NCI-H2196 treated with DMSO at 0.1 percent for 48 hours (cell line): ENCODE measurements around the gene TNIK.

Experiments
- DNase-seq: peaks from one replicate; lab custom pipeline; 2025; ENCODE audit not compliant: unreplicated experiment; lab: John Stamatoyannopoulos, UW

TNIK gene

GRCh38 chr3:171176244-171176933 is 283.8 kb downstream of the TNIK start:
- no peak for DNase-seq

GRCh38 chr3:171175741-171176234 is 284.4 kb downstream of the TNIK start:
- DNase-seq: no peak

DNA sequence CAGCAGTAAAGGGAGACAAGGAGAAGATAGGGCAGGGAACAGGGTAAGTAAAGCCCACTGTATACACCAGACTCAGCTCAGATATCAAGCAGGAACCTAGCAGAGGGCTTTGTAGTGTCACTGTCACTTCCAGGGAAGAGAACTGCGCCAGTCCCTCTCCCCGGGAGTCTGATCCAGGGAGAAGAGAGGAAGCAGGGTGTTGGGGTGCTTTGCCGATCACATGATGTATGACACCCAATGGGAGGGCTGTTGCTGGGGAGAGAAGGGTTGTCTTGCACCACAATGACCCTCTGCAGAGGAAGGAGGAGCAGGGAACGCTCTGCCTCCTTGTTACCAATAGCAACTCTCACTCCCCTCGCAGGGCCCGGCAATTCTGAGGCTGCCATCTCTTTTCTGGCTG is 286.5 kb downstream of the TNIK start:
- no peak for DNase-seq

GRCh38 chr3:171172070-171172469 is 288.1 kb downstream of the TNIK start:
- DNase-seq: no peak

GRCh38 chr3:171169866-171170265 is 290.3 kb downstream of the TNIK start:
- DNase-seq: no peak

GRCh38 chr3:171169443-171169842 is 290.8 kb downstream of the TNIK start:
- DNase-seq: no peak

DNA sequence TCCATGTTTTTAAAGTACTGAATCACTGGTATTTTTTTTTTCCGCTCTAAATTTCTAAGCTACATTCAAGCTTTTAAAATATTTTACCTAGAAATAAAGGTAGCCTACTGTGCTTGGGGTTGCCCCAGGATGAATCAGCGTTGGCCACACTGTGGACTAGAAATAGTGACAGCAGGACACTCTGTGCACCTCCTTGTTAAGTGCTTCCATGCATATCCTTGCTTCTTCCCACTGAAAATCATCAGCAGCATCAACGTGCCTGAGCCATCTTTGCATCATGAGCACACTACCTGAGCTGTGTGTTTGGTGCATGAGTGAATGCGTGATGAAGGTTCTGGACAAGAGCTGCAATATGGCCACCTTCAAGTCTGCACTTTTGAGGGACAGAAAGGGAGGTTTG is 291.7 kb downstream of the TNIK start:
- no peak for DNase-seq

DNA sequence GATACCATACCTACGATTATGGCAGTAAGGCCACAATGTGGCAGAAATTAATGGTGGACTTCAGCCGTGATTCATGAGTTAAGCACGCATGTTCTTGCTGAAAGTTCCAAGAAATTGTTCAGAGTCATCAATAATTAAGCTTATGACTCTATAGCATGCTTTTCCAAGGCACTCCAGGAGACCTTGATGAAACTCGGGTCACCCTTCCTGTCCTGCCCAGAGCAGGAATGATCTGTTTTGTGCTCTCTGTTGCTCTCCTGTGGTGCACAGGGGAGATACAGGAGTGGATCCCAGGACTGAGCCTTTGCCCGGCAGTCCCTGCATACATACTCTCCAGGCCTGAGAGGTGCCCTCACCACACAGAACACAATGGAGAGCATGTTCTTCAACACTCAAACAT is 292.1 kb downstream of the TNIK start:
- DNase-seq: no peak

DNA sequence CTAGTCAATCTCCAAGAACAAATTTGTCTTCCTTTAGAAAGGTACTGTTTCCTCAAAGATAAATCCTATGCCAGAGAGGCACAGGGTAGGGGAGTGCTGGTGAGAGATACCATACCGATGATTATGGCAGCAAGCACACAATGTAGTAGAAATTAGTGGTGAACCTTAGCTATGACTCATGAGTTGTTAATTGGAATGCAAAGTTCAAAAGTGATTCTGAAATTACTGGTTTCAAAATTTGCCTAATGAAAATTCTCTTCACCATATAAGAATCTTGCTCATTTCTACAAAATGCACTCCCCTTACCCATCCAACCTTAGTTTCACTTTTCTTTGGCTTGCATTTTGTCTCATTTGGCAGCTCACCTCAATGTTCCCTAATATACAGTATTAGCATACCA is 294.2 kb downstream of the TNIK start:
- DNase-seq: no peak

- DNase-seq: no peak
Measured at GRCh38 chr3:171165499-171165921, 294.7 kb downstream of the TNIK start.

GRCh38 chr3:171164067-171164465 is 296.1 kb downstream of the TNIK start:
- DNase-seq: no peak

DNA sequence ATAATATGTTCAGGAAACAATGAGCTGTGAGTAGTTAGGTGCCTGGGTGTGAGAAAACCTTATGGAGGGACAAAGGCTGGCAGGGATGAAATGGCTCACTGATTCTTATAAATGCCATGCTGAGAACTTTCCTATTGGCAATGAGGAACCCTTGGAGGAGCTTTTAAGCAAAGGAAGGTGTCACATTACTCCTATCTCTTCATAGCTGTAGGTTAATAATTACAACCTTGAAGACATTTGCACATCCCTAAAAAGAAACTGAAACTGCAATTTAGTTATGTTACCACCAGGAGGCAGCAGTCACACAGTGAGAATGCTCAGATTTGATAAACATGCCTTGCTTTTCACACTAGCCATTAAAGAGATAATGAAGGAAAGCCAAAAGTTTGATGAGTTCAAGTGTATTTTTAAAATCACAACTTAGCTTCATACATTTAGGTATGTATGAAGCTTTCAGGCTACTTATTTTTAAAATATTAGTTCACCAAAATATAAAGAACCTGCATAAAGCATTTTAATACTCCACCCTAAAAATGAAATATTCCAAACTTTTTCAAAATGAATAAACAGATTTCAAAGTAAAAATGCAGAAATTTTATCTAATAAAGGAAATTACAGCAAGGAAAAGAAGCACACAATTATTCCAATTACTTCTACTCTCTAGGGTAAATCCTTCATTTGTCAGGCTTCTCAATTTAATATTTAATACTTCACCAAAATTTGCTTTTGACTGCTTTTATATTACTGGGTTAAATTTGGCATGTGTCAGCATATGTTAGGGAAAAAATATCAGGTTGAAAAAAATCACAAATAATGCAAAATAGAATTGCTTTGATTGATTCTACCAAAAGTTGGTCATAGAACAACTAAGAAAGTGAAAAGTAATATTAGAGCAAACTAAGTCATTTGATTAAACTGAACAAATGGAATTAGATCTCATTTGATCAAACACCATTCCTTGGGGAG is 296.8 kb downstream of the TNIK start:
- no peak for DNase-seq

DNA sequence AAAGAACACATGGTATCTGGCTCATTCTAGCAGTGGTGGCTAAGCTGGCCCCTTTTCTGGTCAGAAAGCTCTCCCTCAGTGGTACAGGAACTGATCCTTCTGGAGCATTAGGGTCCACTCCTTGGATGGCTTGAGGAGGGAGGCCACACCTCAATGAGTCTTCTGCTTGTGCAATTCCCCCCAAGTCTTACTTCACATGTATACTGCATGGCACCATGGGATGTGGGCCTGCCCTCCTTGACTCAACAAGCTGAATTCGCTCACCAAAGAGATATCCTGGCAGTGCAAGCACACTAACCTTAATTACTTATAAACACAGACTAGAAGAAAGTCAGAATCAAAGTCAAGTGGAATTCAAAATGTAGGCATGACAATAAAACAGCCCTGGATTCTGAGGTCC is 299.9 kb downstream of the TNIK start:
- DNase-seq: no peak

GRCh38 chr3:171159822-171160157 is 300.4 kb downstream of the TNIK start:
- no peak for DNase-seq

DNA sequence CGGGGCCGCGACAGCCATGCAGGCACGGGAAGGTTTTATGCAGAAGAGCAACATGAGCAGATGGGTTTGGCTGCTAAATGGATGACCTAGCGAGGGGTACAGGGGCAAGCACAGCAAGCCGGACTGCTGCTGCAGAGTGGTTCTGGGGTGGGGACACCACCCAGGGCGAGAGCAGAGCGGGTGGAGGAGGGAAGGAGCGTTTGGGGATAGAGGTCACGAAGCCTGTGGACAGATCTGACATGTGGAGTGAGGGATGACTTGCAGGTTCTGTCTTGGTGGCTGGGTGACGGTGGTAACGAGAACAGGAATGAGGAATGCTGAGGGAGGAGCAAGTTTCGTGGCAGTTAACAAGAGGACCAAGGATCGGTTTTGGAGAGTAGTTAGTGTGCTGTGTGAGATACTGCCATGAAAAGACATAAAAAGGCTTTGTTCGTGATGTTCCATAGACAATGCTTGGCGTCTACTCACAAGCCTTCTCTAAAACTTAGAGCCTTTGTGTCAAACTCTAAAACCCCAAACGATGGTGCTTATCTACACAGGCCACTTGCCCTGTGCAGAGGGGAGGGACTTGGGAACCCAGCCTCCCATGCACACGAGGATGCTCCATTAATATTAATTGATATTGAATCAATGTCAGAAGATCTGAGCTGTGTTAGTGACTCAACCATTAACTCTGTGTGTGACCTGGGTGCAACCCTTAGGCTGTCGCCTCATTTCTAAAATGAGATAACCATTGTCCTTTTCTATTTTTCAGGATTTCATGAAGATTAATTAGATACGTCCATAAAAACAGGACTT is 301.0 kb downstream of the TNIK start:
- DNase-seq: no peak

DNA sequence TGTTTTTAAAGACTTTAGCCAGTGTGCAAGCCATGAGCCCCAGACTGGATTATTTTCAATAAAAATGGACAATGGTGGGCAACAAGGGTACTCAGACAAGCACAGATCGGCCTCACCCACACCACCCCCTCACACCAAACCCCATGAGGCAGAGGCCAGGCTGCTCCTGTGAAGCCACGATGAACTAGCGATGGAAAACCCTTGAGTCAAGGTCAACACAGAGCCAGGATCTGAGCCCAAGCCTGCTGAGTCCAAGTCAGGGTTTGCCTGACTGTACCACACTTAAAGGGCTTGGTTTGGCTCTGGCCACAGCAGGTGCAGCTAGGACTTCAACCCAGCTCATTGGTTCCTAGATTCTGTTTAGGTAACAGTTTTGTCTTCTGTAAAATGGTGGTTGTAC is 302.2 kb downstream of the TNIK start:
- DNase-seq: no peak

GRCh38 chr3:171157286-171157685 is 302.9 kb downstream of the TNIK start:
- DNase-seq: no peak

- DNase-seq: no peak
Measured at GRCh38 chr3:171156401-171157010, 303.7 kb downstream of the TNIK start.

GRCh38 chr3:171155122-171155700 is 305.0 kb downstream of the TNIK start:
- DNase-seq: no peak

DNA sequence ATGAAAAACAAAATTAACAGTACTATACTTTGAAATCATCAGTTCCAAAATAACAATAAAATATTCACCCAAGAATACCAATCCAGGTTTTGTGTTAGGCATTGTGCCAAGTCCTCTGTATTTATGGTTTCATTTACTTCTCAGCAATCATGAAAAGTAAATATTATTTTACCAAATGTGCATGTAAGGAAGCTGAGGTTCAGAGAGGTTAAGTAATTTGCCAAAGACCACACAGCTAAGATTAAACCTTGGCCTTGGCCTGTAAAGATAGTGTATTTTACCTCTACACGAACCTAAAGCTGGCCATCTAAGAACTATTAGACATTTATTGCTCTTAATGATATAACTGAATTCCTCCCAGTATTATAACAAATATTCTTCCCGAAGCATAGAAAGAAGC is 309.3 kb downstream of the TNIK start:
- DNase-seq: no peak
